ENCODE measurements around the gene CEBPA.

CEBPA gene
- 2.0 to 5.3 reads per million in 2 donors for total RNA-seq

DNA sequence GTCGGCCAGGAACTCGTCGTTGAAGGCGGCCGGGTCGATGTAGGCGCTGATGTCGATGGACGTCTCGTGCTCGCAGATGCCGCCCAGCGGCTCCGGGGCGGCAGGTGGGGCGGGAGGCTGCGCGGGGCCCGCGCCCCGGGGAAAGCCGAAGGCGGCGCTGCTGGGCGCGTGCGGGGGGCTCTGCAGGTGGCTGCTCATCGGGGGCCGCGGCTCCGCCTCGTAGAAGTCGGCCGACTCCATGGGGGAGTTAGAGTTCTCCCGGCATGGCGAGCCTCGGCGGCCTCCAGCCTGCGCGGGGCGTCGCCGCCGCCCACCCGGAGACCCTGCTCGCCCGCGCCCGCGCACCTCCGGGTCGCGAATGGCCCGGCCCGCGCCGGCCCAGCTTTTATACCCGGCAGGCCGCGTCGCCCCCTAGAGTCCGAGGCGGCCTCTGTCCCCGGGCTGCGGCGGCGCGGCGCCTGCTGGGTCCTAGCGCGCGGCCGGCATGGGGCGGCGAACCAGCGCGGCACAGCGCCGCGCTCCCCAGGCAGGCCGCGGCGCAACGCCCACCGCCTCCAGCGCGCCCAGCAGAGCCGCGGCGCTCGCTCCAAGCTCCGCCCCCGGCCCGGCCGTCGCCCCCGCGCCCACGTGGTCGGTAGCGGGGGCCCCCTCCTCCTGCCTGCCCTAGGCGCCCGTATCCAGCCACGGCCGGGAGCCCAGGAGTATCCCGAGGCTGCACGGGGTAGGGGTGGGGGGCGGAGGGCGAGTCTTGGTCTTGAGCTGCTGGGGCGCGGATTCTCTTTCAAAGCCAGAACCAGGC, at the start of gene CEBPA:
TSS of gene CEBPA (minus strand) at position 360 of the 799 bp plus-strand sequence. CDS start at position 240, 120 bp downstream.
- peak; percentile 32 for DNase-seq

- DNase-seq: no peak
Measured at GRCh38 chr19:33350538-33351309, 48.4 kb upstream of the CEBPA start.

DNA sequence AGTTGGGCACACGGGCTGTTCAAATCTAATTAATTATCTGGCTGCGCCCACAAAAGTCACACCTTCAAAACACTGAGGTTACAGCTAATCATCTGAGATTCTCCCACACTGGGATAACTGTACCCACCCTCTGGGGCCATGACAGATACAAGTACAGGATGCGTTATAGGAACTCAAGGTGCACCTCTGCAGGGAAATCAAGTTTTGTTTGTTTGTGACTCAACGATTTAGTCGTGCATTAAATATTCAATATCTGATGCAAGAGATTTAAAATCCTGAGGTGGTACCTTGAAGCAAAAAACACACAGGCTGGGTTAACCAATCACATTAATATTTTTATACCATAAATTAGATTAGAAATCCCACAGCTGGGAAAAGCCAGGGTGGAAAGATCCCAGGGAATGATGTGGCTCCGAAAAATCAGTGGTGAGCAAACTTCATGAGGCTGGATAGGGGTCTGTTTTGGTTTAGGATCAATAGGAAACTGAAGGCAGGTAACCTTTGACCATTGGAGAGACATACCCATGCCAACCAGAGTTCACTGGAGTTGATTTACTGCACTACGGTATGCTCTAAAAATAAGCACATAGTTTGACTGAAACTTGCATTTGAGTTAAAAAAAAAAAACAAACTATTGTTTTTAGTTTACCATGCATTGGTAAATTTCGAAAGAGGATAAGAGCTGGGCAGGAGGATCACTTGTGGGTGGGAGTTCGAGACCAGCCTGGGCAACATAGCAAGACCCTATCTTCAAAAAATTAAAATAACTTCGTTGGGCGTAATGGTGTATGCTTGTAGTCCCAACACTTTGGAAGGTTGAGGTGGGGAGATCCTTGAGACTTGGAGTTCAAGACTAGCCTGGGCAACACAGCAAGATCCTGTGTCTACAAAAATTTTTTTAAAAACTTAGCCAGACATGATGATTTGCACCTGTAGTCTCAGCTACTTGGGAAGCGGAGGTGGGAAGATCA, 47.3 kb upstream of the CEBPA start:
- DNase-seq: no peak

DNA sequence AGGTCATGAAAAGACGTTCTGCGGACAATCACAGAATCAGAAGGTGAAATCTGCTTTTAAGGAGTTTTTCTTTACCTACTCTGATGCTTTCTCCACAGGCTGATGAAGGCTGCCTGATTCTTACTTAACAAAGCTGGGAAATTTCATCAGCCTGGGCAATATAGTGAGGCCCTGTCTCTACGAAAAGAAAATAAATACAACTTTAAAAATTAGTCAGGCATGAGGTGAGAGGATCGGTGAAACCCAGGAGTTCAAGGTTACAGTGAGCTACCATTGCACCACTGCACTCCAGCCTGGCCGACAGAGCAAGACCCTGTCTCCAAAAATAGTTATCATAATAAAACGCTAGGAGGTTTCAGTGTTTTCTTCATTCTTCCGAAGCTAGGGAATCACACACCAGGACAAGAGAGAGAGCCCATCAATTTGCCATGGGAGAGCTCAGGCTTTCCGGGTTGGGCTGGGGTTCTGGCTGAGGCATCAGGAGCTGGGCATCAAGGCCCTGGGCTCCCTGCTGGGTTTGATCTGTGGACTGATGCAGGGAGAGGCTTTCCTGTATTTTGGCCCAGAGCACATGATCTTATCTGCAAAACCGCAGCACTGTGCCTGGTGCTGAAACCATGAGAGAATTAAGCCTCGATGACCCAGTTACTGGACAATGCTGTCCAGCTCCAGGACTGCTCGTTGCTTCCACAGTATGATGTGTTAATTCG, 46.1 kb upstream of the CEBPA start:
- DNase-seq: no peak

DNA sequence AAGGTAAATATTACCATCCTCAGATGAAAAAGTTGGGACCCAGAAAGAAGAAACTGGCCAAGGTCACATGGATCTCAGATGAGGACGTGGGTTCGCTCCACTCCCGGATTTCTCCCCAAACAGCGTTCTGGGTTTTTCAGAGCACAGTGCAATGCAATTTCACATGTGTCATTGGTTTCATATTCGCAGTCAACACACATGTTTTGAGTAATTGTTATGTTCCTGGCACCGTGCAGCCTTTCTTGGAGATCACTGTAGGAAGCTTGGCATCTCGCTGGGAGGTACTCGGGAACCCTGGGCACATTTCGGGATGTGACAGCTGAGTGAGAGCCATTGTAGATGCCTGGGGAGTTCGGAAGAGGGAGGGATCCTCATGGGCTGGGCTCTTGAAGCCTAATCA, 45.0 kb upstream of the CEBPA start:
- DNase-seq: no peak

- DNase-seq: no peak
Measured at GRCh38 chr19:33346665-33347064, 44.3 kb upstream of the CEBPA start.

GRCh38 chr19:33345163-33345562, 42.8 kb upstream of the CEBPA start:
- no peak for DNase-seq

DNA sequence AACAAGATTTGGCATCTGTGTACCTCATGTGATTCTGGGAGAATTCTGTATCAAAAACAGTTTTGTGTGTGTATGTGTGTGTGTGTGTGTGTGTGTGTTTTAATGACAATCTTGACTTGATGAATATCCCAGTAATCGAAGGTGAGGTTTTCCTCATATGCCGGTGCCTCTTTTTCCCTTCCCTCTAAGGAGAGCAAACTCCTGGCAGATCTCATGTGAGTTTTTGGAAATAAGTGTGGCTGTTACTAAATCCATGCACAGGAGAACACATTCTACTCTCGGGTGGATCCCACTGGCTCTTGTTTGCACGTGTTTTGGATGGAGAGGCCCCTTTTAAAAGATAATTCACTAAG, 42.2 kb upstream of the CEBPA start:
- DNase-seq: no peak

GRCh38 chr19:33343859-33344572, 41.7 kb upstream of the CEBPA start:
- no peak for DNase-seq

DNA sequence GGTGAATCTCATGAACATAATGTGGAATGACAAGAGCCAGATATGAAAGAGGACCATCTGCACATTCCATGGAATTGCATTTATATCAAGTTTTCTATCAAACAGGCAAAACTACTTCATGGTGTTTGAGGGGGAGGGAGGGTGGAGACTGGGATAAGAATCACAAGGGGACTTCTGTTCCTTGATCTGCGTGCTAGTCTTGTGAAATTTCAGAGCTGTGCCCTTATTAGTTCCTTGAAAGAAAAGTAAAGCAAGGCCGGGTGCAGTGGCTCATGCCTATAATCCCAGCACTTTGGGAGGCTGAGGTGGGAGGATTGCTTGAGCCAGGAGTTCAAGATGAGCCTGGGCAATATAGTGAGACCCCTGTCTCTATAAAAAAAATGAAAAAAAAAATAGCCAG, 41.0 kb upstream of the CEBPA start:
- DNase-seq: no peak

- no peak for DNase-seq
Measured at GRCh38 chr19:33340991-33341390, 38.7 kb upstream of the CEBPA start.

GRCh38 chr19:33339016-33339984, 37.0 kb upstream of the CEBPA start:
- DNase-seq: no peak

GRCh38 chr19:33335446-33335845, 33.1 kb upstream of the CEBPA start:
- no peak for DNase-seq

DNA sequence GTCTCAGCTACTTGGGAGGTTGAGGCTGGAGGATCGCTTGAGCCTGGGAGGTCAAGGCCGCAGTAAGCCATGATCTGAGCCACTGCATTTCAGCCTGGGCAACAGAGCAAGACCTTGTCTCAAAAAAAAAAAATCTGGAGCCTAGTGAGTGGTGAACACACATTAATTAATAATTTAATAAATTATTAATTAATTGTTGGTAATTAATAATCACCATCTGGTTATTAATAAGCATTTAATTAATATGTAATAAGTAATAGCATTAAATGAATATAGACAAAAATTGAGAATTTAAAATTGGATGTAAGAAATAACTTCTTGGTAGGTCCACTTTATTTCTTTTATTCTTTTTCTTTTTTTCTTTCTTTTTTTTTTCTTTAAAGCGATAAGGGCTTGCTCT, 31.9 kb upstream of the CEBPA start:
- no peak for DNase-seq

DNA sequence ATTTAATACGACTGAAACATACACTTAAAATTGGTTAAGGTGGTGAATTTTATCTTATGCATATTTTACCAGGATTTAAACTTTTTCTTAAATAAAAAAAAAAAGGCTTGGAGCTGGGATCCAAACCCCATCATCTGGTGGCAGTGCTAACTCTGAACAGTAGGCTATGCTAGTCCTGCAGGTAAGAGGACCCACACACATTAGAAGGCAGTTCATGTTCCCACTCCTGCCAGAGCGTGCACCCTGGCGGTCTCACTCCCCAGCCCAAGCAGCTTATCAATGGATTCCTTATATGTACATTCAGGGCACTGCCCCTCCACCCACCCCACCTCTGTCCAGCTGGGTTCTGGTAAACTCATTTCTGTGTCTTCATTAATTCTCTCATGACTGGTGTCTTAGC, 31.3 kb upstream of the CEBPA start:
- no peak for DNase-seq

GRCh38 chr19:33333151-33333550, 30.8 kb upstream of the CEBPA start:
- no peak for DNase-seq

GRCh38 chr19:33332248-33332647, 29.9 kb upstream of the CEBPA start:
- no peak for DNase-seq

DNA sequence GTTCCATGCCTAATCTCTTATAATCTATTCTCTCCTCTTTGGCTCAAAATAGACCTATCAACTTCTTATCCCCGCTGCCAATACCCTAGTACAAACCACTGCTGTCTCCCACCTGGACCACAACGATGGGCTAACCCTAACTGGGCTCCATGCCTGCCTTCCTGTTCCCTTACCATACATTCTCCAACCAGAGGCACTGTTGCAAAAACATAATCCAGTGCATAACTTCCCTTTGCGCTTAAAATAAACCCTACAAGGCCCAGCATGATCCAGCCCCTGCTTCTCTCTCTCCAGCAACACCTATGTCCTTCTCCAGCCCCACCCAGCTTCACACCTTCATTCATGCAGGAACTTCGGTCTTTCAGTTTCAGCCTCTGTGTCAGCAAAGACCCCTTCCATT, 27.4 kb upstream of the CEBPA start:
- no peak for DNase-seq

DNA sequence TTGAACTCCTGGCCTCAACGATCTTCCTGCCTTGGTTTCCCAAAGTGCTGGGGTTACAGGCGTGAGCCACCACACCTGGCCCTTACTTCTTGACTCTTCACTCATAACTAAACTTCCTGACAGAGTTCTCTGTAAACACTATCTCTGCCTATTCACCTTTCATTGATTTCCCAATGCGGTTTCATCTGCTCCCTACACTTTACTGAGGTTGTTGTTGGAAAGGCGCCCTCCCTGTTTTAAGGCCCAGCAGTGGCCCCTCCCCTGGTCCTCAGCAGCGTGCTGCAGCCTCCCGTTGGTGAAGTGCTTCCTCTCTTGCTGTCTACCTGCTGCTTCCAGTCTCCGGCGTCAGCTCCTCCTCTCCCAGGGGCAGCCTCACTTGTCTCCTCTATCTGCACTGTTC, 26.7 kb upstream of the CEBPA start:
- no peak for DNase-seq

- no peak for DNase-seq
Measured at GRCh38 chr19:33325920-33326319, 23.6 kb upstream of the CEBPA start.

All from T-helper 9 cell (primary cell).